Tibial nerve (tissue), 4 donors: ENCODE results near the gene HBG1.

ENCODE experiments used
- EP300 ChIP-seq, 2 donors: sonication (generic); formaldehyde crosslinking; IDR thresholded peaks; one replicate each; pipeline ENCODE4 v1.6.1; 2017; ENCODE audit warnings: antibody characterized with exemption in 2 of 2, mild to moderate bottlenecking in 1 of 2
- POLR2A ChIP-seq, 2 donors: fragments of 450-650 bp; IDR thresholded peaks; one replicate each; pipeline ENCODE4 v1.6.1; 2017; ENCODE audit warnings: antibody characterized with exemption in 2 of 2, mild to moderate bottlenecking in 2 of 2, moderate library complexity in 2 of 2
- TF ChIP-seq, protein P1 (sequence below), 5 experiments: fragments of 200-600 bp in 3 of 5; fragments of 450-650 bp in 2 of 5; sonication (generic) in 3 of 5; IDR thresholded peaks; one replicate each; pipeline ENCODE4 v1.5.1; 2016 to 2019; ENCODE audit warnings: antibody characterized with exemption in 5 of 5, mild to moderate bottlenecking in 3 of 5, moderate library complexity in 2 of 5

DNA sequence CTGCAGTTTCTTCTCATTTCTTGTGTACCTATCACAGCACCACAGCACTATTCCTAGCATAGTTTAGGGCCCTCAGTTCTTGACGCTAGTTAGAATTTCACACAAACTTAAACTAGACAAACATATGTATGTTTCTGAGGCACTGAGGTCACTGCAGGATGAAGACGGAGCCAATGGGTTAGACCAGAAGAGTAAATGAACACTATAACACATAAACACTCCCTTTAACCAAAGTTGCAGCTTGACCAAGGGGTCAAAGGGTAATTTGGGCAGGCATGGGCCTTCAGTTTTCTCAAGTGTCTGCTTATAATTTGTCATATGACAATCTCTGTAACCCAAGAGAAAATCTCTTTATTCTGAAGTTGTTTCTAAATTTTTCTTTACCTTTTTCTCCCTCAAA is 33.0 kb upstream of the HBG1 start:
- TF ChIP-seq, protein P1, sequence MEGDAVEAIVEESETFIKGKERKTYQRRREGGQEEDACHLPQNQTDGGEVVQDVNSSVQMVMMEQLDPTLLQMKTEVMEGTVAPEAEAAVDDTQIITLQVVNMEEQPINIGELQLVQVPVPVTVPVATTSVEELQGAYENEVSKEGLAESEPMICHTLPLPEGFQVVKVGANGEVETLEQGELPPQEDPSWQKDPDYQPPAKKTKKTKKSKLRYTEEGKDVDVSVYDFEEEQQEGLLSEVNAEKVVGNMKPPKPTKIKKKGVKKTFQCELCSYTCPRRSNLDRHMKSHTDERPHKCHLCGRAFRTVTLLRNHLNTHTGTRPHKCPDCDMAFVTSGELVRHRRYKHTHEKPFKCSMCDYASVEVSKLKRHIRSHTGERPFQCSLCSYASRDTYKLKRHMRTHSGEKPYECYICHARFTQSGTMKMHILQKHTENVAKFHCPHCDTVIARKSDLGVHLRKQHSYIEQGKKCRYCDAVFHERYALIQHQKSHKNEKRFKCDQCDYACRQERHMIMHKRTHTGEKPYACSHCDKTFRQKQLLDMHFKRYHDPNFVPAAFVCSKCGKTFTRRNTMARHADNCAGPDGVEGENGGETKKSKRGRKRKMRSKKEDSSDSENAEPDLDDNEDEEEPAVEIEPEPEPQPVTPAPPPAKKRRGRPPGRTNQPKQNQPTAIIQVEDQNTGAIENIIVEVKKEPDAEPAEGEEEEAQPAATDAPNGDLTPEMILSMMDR (IDR thresholded peaks at IDR 0.05) = no peak
- TF ChIP-seq EP300 (IDR thresholded peaks at IDR 0.05) (no peak), POLR2A (IDR thresholded peaks at IDR 0.05) (no peak)
